Right lobe of liver (tissue), 6 donors: Measurements from ENCODE around the gene NCOA5. TPM values are rescaled to one million over a fixed set of nuclear protein-coding genes. Genes with fewer than 3 reads are reported as not detected.
"Not testable (repeated sequence)": the region's sequence is repeated elsewhere in the genome, so short reads cannot be mapped to it uniquely, and the experiment has no call there.

ENCODE experiments used
- ATAC-seq, 4 donors: fragments of 200-7000 bp; cut with Tn5 transposase; one replicate each; pipeline ENCODE4 v1.9.1; 2020; ENCODE audit warnings: mild to moderate bottlenecking in 4 of 4, moderate library complexity in 4 of 4
- DNase-seq, 3 donors: peaks; one replicate each; pipeline ENCODE4 v3.0.0-alpha.2; 2020
- H3K27ac ChIP-seq, 3 donors: fragments of 200-600 bp; one replicate each; pipeline ENCODE4 v1.8.0; 2022
- H3K27me3 ChIP-seq, 2 donors: fragments of 200-600 bp; one replicate each; pipeline ENCODE4 v1.8.0; 2022
- H3K36me3 ChIP-seq, 4 donors: fragments of 200-600 bp; sonication (generic) in 1 of 4; one replicate each; pipeline versions ENCODE4 v1.5.1 to v1.8.0; 2017 to 2022; ENCODE audit warnings: control low read depth in 1 of 4
- H3K4me1 ChIP-seq, 4 donors: fragments of 200-600 bp; sonication (generic) in 1 of 4; one replicate each; pipeline versions ENCODE4 v1.5.1 to v1.8.0; 2017 to 2022; ENCODE audit warnings: control low read depth in 1 of 4
- H3K4me3 ChIP-seq, 3 donors: fragments of 200-600 bp; one replicate each; pipeline ENCODE4 v1.8.0; 2022
- H3K9me3 ChIP-seq, 4 donors: fragments of 200-600 bp; sonication (generic) in 1 of 4; one replicate each; pipeline versions ENCODE4 v1.5.1 to v1.8.0; 2017 to 2022; ENCODE audit warnings: control low read depth in 1 of 4
- POLR2A ChIP-seq: fragments of 450-650 bp; IDR thresholded peaks from one replicate; pipeline ENCODE4 v1.6.1; 2017; ENCODE audit warnings: antibody characterized with exemption, mild to moderate bottlenecking
- WGBS: methylation state at CpG from one replicate; pipeline ENCODE4 v1.1.6; 2018; ENCODE audit warnings: low coverage, low lambda C conversion rate; ENCODE audit not compliant: insufficient coverage; ENCODE audit errors: missing lambda C conversion rate; 5-methylcytosine and 5-hydroxymethylcytosine counted together
- intact Hi-C, 2 donors: fragments of 100-400 bp; cut with DNase I; formaldehyde crosslinking; loops; one replicate each; pipeline versions ENCODE4 v1.11.2 to v1.14.1; 2022
- total RNA-seq, 6 experiments: library from RNA; depleted of rRNA in 2 of 6; stranded (reverse); fragments of >200 nt in 2 of 6; fragmentation: NEBNext Ultra II Directional in 3 of 6; extraction: Animal tissue kit (Norgen Biotek cat#: 25700) in 3 of 6; gene quantifications; one replicate each; pipeline versions ENCODE4 v1.1.0 to v1.2.4, GENCODE V29; 2016 to 2023
- TF ChIP-seq, protein P1 (sequence below), 4 donors: fragments of 200-600 bp in 3 of 4; fragments of 450-650 bp in 1 of 4; IDR thresholded peaks; one replicate each; pipeline versions ENCODE4 v1.5.1 to v1.8.0; 2016 to 2022; ENCODE audit warnings: antibody characterized with exemption in 4 of 4, mild to moderate bottlenecking in 2 of 4
- donor health status: DM: no; HTN: yes; CAD: no.
- donor health status: DM: no; HTN: no; CAD: no.
- donor health status: DM: no; HTN: no; CAD: no.
- donor health status: DM: no; HTN: yes; CAD: no.
- donor health status: DM: no; HTN: yes; CAD: no.

Gene NCOA5
- total RNA-seq, 6 experiments from 2014 or later, result 5.1 to 10.4 (median 8.8) TPM

DNA sequence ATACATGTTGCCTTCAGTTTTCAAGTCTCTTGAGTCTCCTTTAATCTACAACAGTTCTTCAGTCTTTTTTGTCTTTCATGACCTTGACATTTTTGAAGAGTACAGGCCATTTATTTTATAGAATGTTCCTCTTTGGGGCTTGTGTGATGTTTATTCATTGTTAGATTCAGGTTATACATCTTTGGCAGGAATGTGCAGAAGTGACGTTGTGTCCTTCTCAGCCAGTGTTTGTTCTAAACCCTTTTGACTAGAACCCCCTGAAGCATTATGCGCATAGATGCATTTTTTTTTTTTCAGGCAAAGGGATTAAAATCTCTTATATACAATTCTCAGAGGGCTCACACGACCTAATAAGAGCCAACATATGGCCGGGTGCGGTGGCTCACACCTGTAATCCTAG lies 11.2 kb upstream of the NCOA5 start:
- intact Hi-C loops, result no loop called here
- Histone ChIP-seq H3K9me3 (no peaks in the 10 kb centered on the region), H3K27ac (no peak overlapping the region), H3K27me3 (peaks cover 0 to 4% of the 10 kb centered on the region in 2 donors), H3K36me3 (no peaks in the 10 kb centered on the region), H3K4me1 (no peaks in the 10 kb centered on the region), H3K4me3 (no peak overlapping the region)
- DNase-seq (no peak), ATAC-seq (no peak)
- 52% methylated on average over 4 of the region's 5 CpGs for WGBS
- TF ChIP-seq POLR2A, result no peak
- TF ChIP-seq, protein P1, sequence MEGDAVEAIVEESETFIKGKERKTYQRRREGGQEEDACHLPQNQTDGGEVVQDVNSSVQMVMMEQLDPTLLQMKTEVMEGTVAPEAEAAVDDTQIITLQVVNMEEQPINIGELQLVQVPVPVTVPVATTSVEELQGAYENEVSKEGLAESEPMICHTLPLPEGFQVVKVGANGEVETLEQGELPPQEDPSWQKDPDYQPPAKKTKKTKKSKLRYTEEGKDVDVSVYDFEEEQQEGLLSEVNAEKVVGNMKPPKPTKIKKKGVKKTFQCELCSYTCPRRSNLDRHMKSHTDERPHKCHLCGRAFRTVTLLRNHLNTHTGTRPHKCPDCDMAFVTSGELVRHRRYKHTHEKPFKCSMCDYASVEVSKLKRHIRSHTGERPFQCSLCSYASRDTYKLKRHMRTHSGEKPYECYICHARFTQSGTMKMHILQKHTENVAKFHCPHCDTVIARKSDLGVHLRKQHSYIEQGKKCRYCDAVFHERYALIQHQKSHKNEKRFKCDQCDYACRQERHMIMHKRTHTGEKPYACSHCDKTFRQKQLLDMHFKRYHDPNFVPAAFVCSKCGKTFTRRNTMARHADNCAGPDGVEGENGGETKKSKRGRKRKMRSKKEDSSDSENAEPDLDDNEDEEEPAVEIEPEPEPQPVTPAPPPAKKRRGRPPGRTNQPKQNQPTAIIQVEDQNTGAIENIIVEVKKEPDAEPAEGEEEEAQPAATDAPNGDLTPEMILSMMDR (IDR thresholded peaks at IDR 0.05), result no peak

DNA sequence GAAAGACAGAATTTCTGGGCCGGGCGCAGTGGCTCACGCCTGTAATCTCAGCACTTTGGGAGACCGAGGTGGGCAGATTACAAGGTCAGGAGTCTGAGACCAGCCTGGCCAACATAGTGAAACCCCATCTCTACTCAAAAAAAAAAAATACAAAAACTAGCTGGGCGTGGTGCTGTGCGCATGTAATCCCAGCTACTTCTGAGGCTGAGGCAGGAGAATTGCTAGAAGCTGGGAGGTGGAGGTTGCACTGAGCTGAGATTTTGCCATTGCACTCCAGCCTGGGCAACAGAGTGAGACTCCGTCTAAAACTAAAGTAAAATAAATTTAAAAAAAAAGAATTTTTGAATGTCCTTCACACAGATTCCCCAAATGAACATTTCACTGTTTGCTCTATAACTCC lies 10.7 kb upstream of the NCOA5 start:
- ATAC-seq, intact Hi-C loops: not testable (repeated sequence)
- WGBS, result 76% methylated on average over 7 of the region's 7 CpGs

DNA sequence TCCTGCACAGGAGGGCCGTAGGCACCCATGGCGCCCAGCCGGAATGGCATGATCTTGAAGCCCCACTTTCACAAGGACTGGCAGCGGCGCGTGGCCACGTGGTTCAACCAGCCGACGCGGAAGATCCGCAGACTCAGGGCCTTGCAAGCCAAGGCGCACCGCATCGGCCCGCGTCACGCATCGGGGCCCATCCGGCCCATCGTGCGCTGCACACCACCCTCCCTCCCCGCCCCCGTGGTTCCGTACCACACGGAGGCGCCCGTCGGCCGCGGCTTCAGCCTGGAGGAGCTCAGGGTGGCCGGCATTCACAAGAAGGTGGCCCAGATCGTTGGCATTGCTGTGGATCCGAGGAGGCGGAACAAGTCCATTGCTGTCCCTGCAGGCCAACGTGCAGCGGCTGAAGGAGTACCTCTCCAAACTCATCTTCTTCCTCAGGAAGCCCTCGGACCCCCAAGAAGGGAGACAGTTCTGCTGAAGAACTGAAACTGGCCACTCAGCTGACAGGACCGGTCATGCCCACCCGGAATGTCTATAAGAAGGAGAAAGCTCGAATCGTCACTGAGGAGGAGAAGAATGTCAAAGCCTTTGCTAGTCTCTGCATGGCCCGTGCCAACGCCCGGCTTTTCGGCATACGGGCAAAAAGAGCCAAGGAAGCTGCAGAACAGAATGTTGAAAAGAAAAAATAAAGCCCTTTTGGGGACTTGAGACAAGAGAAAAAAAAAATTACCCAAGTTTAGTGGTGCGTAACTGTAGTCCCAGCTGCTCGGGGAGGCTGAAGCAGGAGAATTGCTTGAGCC lies 9.9 kb upstream of the NCOA5 start:
- peak in 3 of 4 donors; percentile 52 to 66 (median 61) for ATAC-seq
- Histone ChIP-seq H3K27ac (no peak overlapping the region), H3K36me3 (no peaks in the 10 kb centered on the region), H3K4me3 (no peak overlapping the region), H3K4me1 (no peaks in the 10 kb centered on the region), H3K9me3 (no peaks in the 10 kb centered on the region), H3K27me3 (peaks cover 0 to 4% of the 10 kb centered on the region in 2 donors)
- TF ChIP-seq POLR2A, result no peak
- TF ChIP-seq, protein P1 (IDR thresholded peaks at IDR 0.05), result no peak
- DNase-seq, result peak in 1 of 3 donors; percentile 34
- 36% methylated on average over 28 of the region's 48 CpGs for WGBS
- intact Hi-C loops, result loop anchor here in 1 of 2 donors (10.0 kb wide), 1 partner anchor 85 kb away; no protein-coding TSS in a partner anchor

More for the DNA sequence above, 10.7 kb upstream of the NCOA5 start:
- not testable (repeated sequence) for H3K27ac ChIP-seq, H3K4me1 ChIP-seq, H3K9me3 ChIP-seq, H3K27me3 ChIP-seq, H3K4me3 ChIP-seq, H3K36me3 ChIP-seq, DNase-seq

DNA sequence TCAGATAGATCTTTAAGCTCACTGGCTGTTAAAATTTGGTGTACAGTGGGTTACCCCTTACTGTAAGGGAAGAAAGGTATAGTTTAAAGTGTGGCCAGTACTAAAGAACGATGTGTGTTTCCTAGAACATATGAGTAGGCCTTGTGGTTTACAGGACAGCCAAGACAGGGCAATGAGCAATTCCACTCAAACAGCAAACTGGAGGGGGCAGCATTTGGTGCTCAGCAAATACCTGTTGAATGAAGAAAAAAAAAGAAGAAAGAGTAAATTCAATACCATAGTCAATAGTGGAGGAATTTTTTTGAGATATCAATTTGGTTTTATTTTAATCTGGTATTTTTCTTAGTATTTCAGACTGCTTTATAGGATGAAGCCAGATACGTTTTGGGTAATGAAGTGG lies 3.8 kb upstream of the NCOA5 start:
- H3K9me3 ChIP-seq, result no peaks in the 10 kb centered on the region
- intact Hi-C loops, result loop anchor here in 1 of 2 donors (10.0 kb wide), 1 partner anchor 79 kb away; no protein-coding TSS in a partner anchor
- 65% methylated on average over 2 of the region's 2 CpGs for WGBS

DNA sequence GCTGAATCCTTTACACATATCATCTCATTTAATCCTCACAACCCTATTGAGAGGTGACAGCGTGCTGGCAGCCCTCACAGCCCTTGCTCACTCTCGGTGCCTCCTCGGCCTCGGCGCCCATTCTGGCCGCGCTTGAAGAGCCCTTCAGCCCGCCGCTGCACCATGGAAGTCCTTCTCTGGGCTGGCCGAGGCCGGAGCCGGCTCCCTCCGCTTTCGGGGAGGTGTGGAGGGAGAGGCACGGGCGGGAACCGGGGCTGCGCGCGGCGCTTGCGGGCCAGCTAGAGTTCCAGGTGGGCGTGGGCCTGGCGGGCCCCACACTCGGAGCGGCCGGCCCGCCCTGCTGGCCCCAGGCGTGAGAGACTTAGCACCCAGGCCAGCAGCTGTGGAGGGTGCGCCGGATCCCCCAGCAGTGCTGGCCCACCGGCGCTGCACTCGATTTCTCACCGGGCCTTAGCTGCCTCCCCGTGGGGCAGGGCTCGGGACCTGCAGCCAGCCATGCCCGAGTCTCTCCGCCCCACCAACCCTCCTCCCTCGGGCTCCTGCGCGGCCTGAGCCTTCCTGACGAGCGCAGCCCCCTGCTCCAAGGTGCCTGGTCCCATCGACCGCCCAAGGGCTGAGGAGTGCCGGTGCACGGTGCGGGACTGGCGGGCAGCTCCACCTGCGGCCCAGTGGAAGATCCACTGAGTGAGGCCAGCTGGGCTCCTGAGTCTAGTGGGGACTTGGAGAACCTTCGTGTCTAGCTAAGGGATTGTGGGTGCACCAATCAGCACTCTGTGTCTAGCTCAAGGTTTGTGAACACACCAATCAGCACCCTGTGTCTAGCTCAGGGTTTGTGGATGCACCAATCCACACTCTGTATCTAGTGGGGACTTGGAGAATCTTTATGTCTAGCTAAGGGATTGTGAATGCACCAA lies 2.1 kb upstream of the NCOA5 start:
- intact Hi-C loops, result loop anchor here in 1 of 2 donors (10.0 kb wide), 1 partner anchor 77 kb away; no protein-coding TSS in a partner anchor
- not testable (repeated sequence) for DNase-seq, H3K27ac ChIP-seq, H3K36me3 ChIP-seq, ATAC-seq, H3K27me3 ChIP-seq, H3K4me3 ChIP-seq, H3K9me3 ChIP-seq
- WGBS, result 93% methylated on average over 17 of the region's 52 CpGs
- peaks cover 0 to 19% (median 5%) of the 10 kb centered on the region in 4 donors for H3K4me1 ChIP-seq

More for the DNA sequence above, 3.8 kb upstream of the NCOA5 start:
- no peak for ATAC-seq
- no peaks in the 10 kb centered on the region for H3K27me3 ChIP-seq
- no peak for DNase-seq
- no peak overlapping the region for H3K27ac ChIP-seq
- H3K4me1 ChIP-seq, result peaks cover 0 to 2% (median 0%) of the 10 kb centered on the region in 4 donors
- H3K36me3 ChIP-seq, result no peaks in the 10 kb centered on the region
- TF ChIP-seq, protein P1 (IDR thresholded peaks at IDR 0.05), result no peak
- no peak for TF ChIP-seq POLR2A
- no peak overlapping the region for H3K4me3 ChIP-seq
